GM21423 (cell line): ENCODE results near the gene THSD7A.
"Not testable (repeated sequence)": the region's sequence is repeated elsewhere in the genome, so short reads cannot be mapped to it uniquely, and the experiment has no call there.

ENCODE experiments used
- ATAC-seq: cut with Tn5 transposase; IDR thresholded peaks from one replicate; pipeline ENCODE4 v1.9.1; 2021; ENCODE audit warnings: mild to moderate bottlenecking, moderate library complexity; ENCODE audit not compliant: unreplicated experiment

THSD7A gene

GRCh38 chr7:11533229-11533820, 298.7 kb downstream of the THSD7A start:
- ATAC-seq: no peak

- ATAC-seq: no peak
These were observed 302.6 kb downstream of the THSD7A start for GRCh38 chr7:11529382-11529781.

- no peak for ATAC-seq
These were observed 304.3 kb downstream of the THSD7A start for GRCh38 chr7:11527707-11528106.

GRCh38 chr7:11524476-11525397, 307.3 kb downstream of the THSD7A start:
- no peak for ATAC-seq

GRCh38 chr7:11521964-11522499, 310.0 kb downstream of the THSD7A start:
- not testable (repeated sequence) for ATAC-seq

GRCh38 chr7:11517853-11518252, 314.1 kb downstream of the THSD7A start:
- no peak for ATAC-seq

GRCh38 chr7:11516328-11516727, 315.7 kb downstream of the THSD7A start:
- no peak for ATAC-seq

- ATAC-seq: no peak
These were observed 318.5 kb downstream of the THSD7A start for GRCh38 chr7:11513460-11513859.

- ATAC-seq: no peak
These were observed 324.1 kb downstream of the THSD7A start for GRCh38 chr7:11507929-11508328.

GRCh38 chr7:11506417-11506816, 325.6 kb downstream of the THSD7A start:
- ATAC-seq: no peak

GRCh38 chr7:11505471-11505985, 326.5 kb downstream of the THSD7A start:
- ATAC-seq: no peak

- ATAC-seq: no peak
These were observed 339.7 kb downstream of the THSD7A start for GRCh38 chr7:11492307-11492706.

GRCh38 chr7:11491811-11492210, 340.2 kb downstream of the THSD7A start:
- ATAC-seq: no peak

- ATAC-seq: no peak
These were observed 342.7 kb downstream of the THSD7A start for GRCh38 chr7:11489280-11489679.

- no peak for ATAC-seq
These were observed 345.7 kb downstream of the THSD7A start for GRCh38 chr7:11486271-11486670.

- ATAC-seq: no peak
These were observed 346.4 kb downstream of the THSD7A start for GRCh38 chr7:11485636-11486035.

- no peak for ATAC-seq
These were observed 351.9 kb downstream of the THSD7A start for GRCh38 chr7:11480143-11480542.

- ATAC-seq: no peak
These were observed 353.1 kb downstream of the THSD7A start for GRCh38 chr7:11478882-11479281.

GRCh38 chr7:11478426-11478825, 353.6 kb downstream of the THSD7A start:
- no peak for ATAC-seq

- no peak for ATAC-seq
These were observed 357.0 kb downstream of the THSD7A start for GRCh38 chr7:11474902-11475585.

GRCh38 chr7:11473807-11474424, 358.1 kb downstream of the THSD7A start:
- ATAC-seq: no peak
